ENCODE data around the gene CEMIP.

The CEMIP gene

DNA sequence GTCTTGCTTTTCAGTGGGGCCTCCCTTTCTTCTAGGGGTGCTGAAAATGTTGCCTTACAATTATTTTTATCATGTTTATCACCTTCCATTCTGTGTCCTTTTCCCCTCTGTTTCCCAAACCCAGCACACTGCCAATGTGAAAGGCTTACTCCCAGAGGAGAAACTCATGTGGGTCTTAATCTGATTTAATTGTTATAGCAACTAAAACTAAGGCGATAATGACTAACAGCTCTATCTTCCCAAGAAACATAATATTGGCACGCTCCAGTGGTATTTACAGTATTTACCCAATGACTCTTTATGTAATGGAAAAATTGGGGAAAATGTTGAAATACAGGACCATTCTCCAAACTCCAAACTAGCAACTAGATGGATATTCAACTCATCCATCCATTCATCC, 152.0 kb downstream of the CEMIP start:
- no peak for DNase-seq (ENCODE audit: low spot score)

DNA sequence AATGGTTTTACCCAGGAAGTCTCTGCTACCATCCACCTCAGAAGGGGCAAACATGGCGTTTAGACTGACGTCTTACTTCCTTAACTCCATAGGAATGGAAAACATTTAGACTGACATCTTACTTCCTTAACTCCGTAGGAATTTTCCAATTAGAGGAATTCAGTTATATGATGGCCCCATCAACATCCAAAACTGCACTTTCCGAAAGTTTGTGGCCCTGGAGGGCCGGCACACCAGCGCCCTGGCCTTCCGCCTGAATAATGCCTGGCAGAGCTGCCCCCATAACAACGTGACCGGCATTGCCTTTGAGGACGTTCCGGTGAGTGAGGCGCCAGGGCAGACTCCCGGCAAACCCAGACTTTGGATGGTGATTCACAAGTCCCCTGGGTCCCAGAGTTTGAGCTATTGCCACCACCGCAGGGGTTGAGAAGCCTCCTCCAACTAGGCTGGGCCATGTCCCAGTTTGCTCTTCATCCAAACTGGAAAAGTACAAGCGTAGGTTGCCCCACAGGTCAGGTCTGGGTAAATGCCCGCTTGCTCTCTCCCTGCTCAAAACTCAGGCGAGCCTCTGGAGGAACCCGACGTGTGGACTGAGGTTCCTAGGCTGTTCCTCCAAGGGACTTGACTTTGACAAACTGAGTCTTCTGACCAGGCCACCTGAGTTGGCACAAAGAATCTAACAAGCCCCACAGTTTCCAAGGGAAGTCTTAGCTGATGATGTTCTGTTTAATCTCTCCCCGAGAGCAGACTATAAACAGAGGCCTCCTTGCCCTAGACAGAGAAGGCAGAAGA, 152.7 kb downstream of the CEMIP start:
- DNase-seq (ENCODE audit: low spot score): no peak

DNA sequence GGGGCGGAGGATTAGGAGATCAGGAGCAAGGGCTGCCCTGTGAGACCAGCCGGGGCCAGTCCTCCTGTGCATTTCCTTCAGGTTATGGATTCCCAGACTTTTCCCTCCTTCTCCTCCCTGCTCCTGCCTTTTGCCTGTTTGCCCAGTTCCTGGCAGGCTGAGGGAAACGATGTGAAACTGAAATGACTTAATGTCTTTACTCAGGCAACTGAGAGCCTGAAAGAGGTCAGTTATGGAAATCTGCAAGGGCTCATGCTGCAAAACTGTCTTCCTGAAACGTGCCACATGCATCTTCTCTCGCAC, 153.3 kb downstream of the CEMIP start:
- DNase-seq (ENCODE audit: low spot score): no peak

DNA sequence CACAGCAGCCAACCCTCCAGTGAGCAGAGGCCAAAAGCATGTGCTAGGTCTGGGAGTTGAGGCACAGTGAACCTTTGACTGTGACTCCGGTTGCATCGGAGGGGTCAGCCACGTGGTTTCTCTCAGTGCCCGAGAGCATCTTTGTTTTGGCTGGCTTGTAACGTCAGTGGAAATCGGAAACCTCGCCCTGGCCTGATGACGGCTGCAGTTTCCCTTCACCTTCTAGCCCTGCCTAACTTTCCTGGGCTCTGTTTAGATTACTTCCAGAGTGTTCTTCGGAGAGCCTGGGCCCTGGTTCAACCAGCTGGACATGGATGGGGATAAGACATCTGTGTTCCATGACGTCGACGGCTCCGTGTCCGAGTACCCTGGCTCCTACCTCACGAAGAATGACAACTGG, 153.8 kb downstream of the CEMIP start:
- no peak for DNase-seq (ENCODE audit: low spot score)

DNA sequence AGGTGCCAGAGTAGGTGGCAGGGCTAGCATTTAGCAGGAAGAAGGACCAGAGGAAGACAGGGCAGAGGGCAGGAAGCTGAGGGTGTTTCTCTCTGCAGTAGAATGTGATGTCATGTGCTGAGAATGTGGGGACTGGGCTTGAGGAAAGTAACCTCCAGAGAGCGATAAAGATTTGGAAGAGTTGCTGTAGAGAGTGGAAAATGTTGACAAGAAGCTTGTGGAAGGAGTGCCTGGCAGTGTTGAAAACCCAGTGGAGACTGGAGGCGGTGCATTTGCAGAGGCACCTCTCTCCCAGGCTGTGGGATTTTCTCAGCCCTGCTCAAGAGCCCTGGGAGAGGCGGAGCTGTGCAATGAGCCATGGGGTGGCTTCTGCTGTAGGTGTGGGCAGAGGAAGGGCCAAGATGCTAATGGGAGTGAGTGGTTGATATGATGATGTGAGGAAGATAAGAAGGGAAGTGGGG, 155.6 kb downstream of the CEMIP start:
- DNase-seq (ENCODE audit: low spot score): no peak

DNA sequence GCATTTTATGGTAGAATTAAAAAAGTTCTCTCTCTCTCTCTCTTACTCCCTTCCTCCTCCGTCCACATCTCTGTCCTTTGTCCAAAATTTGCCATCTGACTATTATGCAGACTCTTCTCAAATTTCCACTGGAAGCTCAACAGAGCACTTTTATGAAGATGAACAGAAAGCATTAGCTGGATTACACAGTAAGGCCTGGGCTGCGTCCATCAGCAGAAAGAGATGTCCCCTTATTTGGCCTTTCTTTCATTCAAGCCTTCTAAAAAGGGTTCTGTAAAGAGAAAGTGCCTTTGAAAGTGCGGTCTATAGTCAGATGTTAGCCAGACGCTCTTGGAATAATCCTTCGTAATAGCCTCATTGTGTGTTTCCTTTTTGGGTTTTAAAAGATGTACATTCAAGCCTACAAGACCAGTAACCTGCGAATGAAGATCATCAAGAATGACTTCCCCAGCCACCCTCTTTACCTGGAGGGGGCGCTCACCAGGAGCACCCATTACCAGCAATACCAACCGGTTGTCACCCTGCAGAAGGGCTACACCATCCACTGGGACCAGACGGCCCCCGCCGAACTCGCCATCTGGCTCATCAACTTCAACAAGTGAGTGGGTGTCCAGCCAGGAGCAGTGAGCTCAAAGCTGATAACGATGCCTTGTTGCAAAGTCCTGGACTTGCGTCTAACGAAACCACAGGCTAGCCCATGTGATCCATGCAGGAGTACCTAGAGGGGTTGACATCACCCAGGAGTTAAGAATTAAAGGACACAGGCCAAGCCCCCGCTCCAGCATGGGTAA, 157.3 kb downstream of the CEMIP start:
- no peak for DNase-seq (ENCODE audit: low spot score)

DNA sequence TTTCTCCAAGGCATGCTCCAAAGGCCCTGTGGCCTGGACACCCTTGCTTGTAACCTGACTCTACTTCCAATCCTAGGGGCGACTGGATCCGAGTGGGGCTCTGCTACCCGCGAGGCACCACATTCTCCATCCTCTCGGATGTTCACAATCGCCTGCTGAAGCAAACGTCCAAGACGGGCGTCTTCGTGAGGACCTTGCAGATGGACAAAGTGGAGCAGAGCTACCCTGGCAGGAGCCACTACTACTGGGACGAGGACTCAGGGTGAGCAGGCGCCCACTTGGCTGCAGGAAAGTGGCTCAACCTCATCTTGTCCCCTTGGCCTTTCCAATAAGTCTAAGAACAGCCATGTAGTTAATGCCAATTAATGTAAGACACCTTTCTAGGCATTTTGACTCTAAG, 158.5 kb downstream of the CEMIP start:
- no peak for DNase-seq (ENCODE audit: low spot score)

DNA sequence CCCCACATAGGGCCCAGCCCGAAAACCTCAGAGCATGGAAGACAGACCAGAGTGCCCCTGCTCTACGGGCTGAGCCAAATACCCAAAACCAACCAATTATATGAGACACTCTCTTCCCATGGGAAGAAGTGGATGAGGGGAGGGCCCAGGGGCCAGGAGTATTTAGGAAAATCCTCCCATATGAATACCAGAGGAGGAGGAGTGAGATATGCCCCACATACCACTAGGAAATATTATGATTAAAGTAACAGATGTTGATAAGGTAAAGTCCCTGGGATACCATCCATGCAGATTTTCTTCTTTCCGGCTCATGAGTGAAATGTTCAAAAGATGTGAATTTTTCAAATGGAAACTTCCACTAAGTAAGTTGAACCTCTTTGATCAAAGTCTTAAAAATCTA, 160.0 kb downstream of the CEMIP start:
- DNase-seq (ENCODE audit: low spot score): no peak

DNA sequence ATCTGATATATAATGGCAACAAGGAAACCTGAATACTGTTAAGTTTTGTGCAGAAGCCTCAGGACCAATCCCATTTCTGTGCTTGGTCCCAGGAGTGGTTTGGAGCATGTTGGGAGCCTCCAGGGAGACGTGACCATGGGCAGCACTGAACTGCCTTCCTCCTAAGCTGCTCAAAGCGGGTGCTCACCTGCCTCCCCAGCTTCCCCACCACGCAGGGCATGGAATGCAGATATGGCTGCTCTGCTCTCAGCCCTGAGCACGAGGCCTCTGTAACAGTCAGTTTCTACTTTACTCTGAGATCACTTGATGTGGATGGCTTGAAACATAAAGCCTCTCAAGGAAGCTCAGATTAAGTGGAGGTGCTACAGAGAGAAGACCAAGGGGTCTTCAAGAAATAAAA, 161.2 kb downstream of the CEMIP start:
- DNase-seq (ENCODE audit: low spot score): no peak

DNA sequence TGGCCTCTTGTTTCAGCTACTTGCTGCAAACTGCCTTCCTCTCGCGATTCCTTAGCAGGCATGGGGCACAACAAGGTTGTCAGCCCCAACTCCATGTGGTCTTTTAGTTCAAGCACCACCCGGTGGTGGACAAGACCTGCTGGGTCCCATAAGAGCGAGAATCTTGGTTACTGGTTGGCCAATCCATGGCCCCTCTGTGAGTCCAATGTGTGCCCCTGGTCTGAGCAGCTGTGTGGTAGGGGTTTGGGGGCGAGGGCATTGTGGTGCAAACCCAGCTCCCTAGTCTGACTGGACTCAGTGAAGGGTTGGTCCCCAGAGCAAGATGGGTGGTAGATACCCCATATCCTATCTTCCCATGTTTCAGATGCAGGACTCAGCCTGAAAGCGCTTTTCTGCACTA, 161.7 kb downstream of the CEMIP start:
- DNase-seq (ENCODE audit: low spot score): no peak

DNA sequence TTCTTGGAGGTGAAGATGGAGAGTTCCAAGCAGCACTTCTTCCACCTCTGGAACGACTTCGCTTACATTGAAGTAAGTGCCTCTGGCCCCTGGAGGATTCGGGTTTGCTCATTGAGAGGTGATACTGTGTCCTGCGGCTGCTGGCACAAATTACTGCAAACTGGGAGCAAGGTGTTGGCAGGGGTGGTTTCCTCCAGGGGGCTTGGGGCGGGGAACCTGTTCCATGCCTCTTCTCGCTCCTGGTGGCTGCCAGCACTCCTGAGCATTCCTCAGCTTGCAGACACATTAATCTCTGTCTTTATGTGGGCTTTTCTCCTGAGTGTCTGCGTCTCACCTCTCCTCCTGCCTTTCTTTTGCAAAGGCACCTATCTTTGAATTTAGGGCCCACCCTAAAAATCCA, 163.1 kb downstream of the CEMIP start:
- DNase-seq (ENCODE audit: low spot score): no peak

DNA sequence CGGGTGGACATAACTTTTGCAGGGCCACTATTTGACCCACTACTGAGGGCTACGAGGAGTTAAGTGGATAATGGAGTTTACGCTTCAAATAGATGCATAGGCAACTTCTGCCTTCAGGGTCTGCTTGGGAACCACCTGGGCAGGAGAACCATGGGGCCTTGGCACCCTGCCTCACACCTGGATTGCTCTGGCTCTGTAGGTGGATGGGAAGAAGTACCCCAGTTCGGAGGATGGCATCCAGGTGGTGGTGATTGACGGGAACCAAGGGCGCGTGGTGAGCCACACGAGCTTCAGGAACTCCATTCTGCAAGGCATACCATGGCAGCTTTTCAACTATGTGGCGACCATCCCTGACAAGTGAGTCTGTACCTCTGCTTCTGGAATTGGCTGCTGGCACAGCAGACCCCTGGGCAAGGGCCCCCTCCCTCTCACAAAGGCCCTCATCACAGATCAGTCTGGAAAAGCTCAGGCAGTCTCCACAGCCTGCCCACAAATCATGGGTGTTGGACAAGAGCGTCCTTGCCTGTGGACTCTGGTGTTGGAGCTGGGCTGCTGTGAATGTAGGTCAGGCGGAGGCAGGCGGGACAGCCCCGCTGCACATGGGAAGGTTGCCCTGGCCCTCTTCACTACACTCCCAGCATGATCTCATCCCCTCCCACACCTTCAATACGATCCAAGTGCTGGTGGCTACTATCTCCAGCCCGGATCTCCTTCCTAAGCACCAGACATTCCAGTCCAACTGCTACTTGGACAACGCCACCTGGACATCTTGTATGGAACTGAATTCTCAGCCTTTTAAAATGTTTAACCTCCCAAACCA, 163.8 kb downstream of the CEMIP start:
- DNase-seq (ENCODE audit: low spot score): peak; percentile 43

DNA sequence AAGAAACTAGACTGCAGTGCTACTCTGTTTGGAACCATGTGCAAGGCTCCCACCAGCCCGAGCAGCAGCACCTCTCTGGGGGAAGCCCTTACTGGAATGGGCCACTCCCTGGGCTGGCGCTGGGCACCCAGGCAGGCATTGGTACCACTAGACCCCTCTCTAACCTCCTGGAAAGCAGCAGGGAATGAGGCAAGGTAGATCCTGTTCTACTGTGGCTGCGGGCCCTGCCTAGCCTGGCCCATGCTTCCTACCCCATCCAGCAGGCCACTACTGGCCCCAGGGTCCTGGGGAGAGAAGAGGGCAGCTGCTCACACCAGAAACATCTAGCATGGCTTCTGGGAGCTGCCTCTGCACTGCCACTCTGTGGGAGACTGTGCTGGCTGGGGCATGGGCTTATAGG, 165.6 kb downstream of the CEMIP start:
- DNase-seq (ENCODE audit: low spot score): no peak

DNA sequence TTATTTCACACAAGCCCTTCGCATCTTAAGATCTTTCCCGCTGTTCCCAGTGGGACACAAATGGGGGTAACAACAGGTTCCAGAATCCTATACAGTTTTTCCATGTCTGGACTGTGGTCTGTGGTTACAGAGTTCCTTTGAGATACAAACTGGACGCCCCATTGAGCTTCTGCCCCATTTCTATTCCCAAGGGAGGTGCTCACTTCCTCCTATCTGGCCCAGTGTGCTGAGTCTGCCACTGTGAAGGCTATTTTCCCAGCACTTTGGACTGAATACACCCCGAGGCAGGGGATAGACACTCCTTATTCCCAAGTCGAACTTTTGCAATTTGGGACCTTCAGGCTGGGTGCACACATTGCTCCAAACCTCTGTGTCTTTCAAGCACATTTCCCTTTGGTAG, 166.4 kb downstream of the CEMIP start:
- DNase-seq (ENCODE audit: low spot score): no peak

DNA sequence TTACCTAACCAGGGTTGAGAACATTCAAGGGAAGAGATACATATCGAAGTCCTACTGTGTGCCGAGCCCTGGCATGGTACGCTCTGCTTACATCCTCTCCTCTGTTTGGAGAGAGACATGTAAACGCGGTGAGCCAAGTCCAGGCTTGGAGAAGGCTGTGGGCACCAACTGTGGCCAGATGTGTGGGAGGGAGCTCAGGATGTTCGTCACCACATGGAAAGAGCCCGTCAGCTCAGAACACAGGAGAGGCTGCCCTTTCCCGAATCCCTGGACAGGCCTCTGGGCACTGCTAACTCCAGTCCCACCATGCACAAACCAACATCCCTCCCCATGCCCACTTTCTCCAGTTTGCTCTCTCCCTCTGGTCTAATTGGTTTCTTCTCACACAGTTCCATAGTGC, 167.4 kb downstream of the CEMIP start:
- DNase-seq (ENCODE audit: low spot score): no peak

DNA sequence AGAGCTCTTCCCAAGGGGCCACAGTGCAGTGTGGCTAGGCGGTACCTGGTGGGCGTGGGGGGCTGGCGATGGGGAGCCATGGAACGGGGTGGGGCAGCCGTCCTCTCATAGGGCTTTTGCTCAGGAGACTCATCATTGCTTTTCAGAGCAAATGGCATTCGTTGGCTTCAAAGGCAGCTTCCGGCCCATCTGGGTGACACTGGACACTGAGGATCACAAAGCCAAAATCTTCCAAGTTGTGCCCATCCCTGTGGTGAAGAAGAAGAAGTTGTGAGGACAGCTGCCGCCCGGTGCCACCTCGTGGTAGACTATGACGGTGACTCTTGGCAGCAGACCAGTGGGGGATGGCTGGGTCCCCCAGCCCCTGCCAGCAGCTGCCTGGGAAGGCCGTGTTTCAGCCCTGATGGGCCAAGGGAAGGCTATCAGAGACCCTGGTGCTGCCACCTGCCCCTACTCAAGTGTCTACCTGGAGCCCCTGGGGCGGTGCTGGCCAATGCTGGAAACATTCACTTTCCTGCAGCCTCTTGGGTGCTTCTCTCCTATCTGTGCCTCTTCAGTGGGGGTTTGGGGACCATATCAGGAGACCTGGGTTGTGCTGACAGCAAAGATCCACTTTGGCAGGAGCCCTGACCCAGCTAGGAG, 169.6 kb downstream of the CEMIP start:
- DNase-seq (ENCODE audit: low spot score): no peak

DNA sequence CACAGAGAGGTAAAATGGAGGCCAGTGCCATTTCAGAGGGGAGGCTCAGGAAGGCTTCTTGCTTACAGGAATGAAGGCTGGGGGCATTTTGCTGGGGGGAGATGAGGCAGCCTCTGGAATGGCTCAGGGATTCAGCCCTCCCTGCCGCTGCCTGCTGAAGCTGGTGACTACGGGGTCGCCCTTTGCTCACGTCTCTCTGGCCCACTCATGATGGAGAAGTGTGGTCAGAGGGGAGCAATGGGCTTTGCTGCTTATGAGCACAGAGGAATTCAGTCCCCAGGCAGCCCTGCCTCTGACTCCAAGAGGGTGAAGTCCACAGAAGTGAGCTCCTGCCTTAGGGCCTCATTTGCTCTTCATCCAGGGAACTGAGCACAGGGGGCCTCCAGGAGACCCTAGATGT, 170.6 kb downstream of the CEMIP start:
- no peak for DNase-seq (ENCODE audit: low spot score)

DNA sequence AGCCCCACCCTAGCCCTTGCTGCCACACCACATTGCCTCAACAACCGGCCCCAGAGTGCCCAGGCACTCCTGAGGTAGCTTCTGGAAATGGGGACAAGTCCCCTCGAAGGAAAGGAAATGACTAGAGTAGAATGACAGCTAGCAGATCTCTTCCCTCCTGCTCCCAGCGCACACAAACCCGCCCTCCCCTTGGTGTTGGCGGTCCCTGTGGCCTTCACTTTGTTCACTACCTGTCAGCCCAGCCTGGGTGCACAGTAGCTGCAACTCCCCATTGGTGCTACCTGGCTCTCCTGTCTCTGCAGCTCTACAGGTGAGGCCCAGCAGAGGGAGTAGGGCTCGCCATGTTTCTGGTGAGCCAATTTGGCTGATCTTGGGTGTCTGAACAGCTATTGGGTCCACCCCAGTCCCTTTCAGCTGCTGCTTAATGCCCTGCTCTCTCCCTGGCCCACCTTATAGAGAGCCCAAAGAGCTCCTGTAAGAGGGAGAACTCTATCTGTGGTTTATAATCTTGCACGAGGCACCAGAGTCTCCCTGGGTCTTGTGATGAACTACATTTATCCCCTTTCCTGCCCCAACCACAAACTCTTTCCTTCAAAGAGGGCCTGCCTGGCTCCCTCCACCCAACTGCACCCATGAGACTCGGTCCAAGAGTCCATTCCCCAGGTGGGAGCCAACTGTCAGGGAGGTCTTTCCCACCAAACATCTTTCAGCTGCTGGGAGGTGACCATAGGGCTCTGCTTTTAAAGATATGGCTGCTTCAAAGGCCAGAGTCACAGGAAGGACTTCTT, 171.3 kb downstream of the CEMIP start:
- DNase-seq (ENCODE audit: low spot score): no peak

DNA sequence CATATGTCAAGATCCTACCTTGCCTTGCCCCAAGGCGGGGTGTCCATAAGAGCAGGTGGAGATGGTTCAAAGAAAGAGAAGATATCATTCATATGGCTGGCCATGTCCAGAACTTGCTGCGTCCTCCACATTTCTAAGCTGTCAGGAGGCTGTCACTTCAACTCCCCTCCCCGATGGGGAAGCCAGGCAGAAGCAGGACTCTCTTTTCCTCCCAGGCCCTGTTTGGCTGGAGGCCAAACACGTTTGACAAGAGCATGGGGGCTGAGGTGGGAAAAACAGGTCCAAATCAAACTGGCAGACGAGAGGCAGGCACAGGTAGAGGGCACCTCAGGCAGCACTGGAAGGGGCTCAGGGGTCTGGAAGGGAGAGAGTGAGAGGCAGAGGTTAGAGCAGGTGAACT, 172.8 kb downstream of the CEMIP start:
- DNase-seq (ENCODE audit: low spot score): no peak

DNA sequence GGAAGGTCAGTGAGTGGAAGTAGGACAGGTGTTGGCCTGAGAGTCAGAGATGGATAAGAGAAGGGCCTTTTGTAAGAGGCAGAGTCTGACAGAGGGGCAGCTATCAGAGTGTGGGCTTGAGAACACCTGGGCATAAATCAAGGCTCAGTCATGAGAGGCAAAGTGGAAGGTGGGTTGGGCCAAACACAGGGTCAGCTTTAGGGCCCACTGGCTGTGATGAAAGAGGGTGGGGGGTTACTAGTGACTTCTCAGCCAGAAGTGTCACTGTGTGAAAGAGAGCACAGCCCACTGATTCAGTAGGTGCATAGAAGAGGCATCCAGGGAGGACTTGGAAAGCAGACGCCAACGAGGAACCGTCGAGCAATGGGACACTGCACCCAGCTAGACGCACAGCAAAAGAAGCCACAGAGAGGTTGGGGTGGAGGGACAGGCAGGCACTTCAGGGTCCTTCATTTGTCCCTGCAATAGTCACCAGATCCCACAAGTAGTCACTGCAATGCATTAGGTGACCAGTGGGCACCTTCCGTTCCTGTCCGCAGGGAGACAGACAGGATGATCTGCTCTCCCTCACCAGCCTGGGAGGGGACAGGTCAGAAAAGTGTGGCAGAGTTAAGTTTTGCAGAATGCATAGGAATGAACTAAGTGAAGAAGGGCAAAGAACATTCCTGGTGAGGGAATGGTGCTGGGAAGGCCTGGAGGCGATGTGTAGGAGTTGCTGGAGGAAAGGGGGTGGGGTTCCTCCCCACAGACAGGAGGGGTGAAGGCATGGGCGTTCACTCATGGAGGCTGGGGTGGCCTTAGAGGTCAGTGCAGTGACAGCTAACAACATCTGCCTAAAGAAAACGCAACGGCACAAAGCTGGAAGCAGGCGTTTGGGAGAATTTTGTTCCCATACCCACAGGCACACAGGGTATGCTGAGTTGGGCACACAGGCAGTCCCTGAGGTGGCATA, 174.1 kb downstream of the CEMIP start:
- no peak for DNase-seq (ENCODE audit: low spot score)

All from HuH-7.5 (cell line).